SU-DHL-6 (cell line): ENCODE data around the gene GNA14.

Experiments
- EZH2phosphoT487 ChIP-seq: fragments of 200-600 bp; sonication (generic), shearing (Covaris generic); conservative IDR thresholded peaks from 2 replicates; pipeline ENCODE4 v1.6.1; 2018; ENCODE audit warnings: mild to moderate bottlenecking, antibody characterized with exemption, low read length, moderate library complexity, mixed read lengths
- TF ChIP-seq, protein P1 (sequence below): fragments of 200-600 bp; sonication (generic); IDR thresholded peaks from one replicate; pipeline ENCODE4 v1.5.1; 2017; ENCODE audit warnings: antibody characterized with exemption, mild to moderate bottlenecking, low read length, moderate library complexity; ENCODE audit not compliant: insufficient read depth, poor library complexity, severe bottlenecking

DNA sequence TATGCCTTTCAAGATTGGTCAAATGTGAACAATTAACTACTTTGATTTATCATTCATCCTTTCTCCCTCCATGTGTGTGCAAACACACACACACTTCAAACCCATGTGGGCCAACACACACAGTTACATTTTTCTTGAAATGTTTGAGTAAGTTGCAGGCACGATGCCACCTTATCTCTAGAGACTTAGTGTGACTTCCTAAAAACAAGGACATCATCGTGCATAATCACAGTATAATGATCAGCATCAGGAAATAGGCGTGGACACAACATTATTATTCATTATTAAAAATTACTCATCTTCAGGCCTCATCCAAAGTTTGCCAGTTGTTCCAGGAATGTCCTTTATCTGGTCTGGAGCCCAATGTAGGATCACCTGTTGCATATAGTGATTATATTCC is 209.5 kb downstream of the GNA14 start:
- TF ChIP-seq, protein P1, sequence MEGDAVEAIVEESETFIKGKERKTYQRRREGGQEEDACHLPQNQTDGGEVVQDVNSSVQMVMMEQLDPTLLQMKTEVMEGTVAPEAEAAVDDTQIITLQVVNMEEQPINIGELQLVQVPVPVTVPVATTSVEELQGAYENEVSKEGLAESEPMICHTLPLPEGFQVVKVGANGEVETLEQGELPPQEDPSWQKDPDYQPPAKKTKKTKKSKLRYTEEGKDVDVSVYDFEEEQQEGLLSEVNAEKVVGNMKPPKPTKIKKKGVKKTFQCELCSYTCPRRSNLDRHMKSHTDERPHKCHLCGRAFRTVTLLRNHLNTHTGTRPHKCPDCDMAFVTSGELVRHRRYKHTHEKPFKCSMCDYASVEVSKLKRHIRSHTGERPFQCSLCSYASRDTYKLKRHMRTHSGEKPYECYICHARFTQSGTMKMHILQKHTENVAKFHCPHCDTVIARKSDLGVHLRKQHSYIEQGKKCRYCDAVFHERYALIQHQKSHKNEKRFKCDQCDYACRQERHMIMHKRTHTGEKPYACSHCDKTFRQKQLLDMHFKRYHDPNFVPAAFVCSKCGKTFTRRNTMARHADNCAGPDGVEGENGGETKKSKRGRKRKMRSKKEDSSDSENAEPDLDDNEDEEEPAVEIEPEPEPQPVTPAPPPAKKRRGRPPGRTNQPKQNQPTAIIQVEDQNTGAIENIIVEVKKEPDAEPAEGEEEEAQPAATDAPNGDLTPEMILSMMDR: no peak
- no peak for TF ChIP-seq EZH2phosphoT487
